H1 (cell line): ENCODE data around the gene TRNP1. TPM values are rescaled to one million over a fixed set of nuclear protein-coding genes. Genes with fewer than 3 reads are reported as not detected.

Source experiments
- CTCF ChIA-PET: fragments of 300-600 bp; sonication (Branson Sonifier 250); formaldehyde crosslinking; loops from one replicate; lab custom pipeline; 2021; ENCODE audit not compliant: partially characterized antibody; lab: Charles Lee
- POLR2A ChIA-PET: fragments of 300-600 bp; sonication (Branson Sonifier 250); formaldehyde crosslinking; loops from one replicate; lab custom pipeline; 2021; ENCODE audit warnings: inconsistent platforms; ENCODE audit not compliant: partially characterized antibody; lab: Charles Lee
- DNase-seq, 2 experiments: peaks; one replicate each; pipeline versions ENCODE4 v3.0.0 to v3.0.0-alpha.2; 2010 to 2022; ENCODE audit warnings: low spot score in 2 of 2, low read depth in 1 of 2, mixed read lengths in 1 of 2
- FAIRE-seq: peaks from 2 replicates; lab custom pipeline; 2011; peaks lifted over from hg19 to GRCh38; lab: Jason Lieb, UNC
- H2AFZ ChIP-seq: 2 replicates; pipeline ENCODE4 v1.8.1; 2012; ENCODE audit warnings: low read length, inconsistent platforms
- H2AK5ac ChIP-seq: 2 replicates; pipeline ENCODE4 v1.6.1; 2013; ENCODE audit warnings: low read depth, low read length
- H2BK120ac ChIP-seq: replicated peaks from 2 replicates; pipeline ENCODE3; 2013; ENCODE audit warnings: low read depth, low read length, inconsistent platforms
- H2BK12ac ChIP-seq: 2 replicates; pipeline ENCODE4 v1.6.1; 2013; ENCODE audit warnings: low read depth, low read length
- H2BK15ac ChIP-seq: 2 replicates; pipeline ENCODE4 v1.6.1; 2013; ENCODE audit warnings: low read length
- H2BK20ac ChIP-seq: 2 replicates; pipeline ENCODE4 v1.6.1; 2013; ENCODE audit warnings: low read length
- H2BK5ac ChIP-seq: 2 replicates; pipeline ENCODE4 v1.6.1; 2013; ENCODE audit warnings: low read depth, low read length
- H3K14ac ChIP-seq: 2 replicates; pipeline ENCODE4 v1.6.1; 2013; ENCODE audit warnings: inconsistent platforms; ENCODE audit not compliant: insufficient read length
- H3K18ac ChIP-seq: 2 replicates; pipeline ENCODE4 v1.6.1; 2013; ENCODE audit warnings: low read length; ENCODE audit errors: extremely low read depth
- H3K23ac ChIP-seq: 2 replicates; pipeline ENCODE4 v1.6.1; 2013; ENCODE audit warnings: inconsistent platforms; ENCODE audit not compliant: insufficient read length
- H3K23me2 ChIP-seq: 2 replicates; pipeline ENCODE4 v1.6.1; 2013; ENCODE audit warnings: low read depth, low read length
- H3K27ac ChIP-seq: 2 replicates; pipeline ENCODE4 v1.6.1; 2011; ENCODE audit warnings: low read depth, low read length, inconsistent platforms
- H3K27me3 ChIP-seq, 4 experiments: replicated peaks in 1 of 4; 1 replicate in 1 of 4; 2 replicates in 3 of 4; pipeline versions ENCODE4 v1.6.1 to v1.8.1; 2011 to 2013; ENCODE audit warnings: low read length in 3 of 4, mild to moderate bottlenecking in 3 of 4, inconsistent platforms in 2 of 4, mixed read lengths in 2 of 4, moderate library complexity in 1 of 4; ENCODE audit not compliant: control insufficient read depth in 3 of 4, insufficient read depth in 3 of 4; ENCODE audit errors: extremely low read depth in 1 of 4
- H3K36me3 ChIP-seq, 4 experiments: 2 replicates each; pipeline versions ENCODE4 v1.6.1 to v1.8.1; 2011 to 2013; ENCODE audit warnings: mild to moderate bottlenecking in 4 of 4, low read length in 3 of 4, moderate library complexity in 2 of 4, control low read depth in 1 of 4, inconsistent platforms in 1 of 4; ENCODE audit not compliant: insufficient read depth in 4 of 4, control insufficient read depth in 2 of 4
- H3K4ac ChIP-seq: replicated peaks from 2 replicates; pipeline ENCODE3; 2013; ENCODE audit warnings: low read length, low read depth, mixed read lengths, inconsistent platforms; ENCODE audit not compliant: insufficient read length
- H3K4me1 ChIP-seq, 4 experiments: replicated peaks in 1 of 4; 1 replicate in 1 of 4; 2 replicates in 3 of 4; pipeline versions ENCODE4 v1.6.1 to v1.8.1; 2011 to 2013; ENCODE audit warnings: low read length in 3 of 4, inconsistent platforms in 2 of 4, mixed read lengths in 1 of 4; ENCODE audit not compliant: insufficient read depth in 4 of 4, control insufficient read depth in 3 of 4
- H3K4me2 ChIP-seq, 2 experiments: 2 replicates each; pipeline versions ENCODE4 v1.6.1 to v1.8.1; 2011 to 2013; ENCODE audit warnings: low read depth in 2 of 2, low read length in 2 of 2, control low read depth in 1 of 2, inconsistent platforms in 1 of 2, mild to moderate bottlenecking in 1 of 2; ENCODE audit not compliant: insufficient read depth in 1 of 2
- H3K4me3 ChIP-seq, 4 experiments: fragments of 200-600, 300-600 bp in 1 of 4; sonication (generic), shearing (Covaris generic), sonication (Bioruptor Twin) in 1 of 4; 2 replicates each; pipeline versions ENCODE4 v1.5.1 to v1.8.1; 2011 to 2016; ENCODE audit warnings: low read length in 4 of 4, low read depth in 3 of 4, control low read depth in 2 of 4, inconsistent platforms in 2 of 4, mild to moderate bottlenecking in 2 of 4, mixed read lengths in 1 of 4, moderate library complexity in 1 of 4; ENCODE audit not compliant: insufficient read depth in 2 of 4; ENCODE audit errors: extremely low read depth in 1 of 4
- H3K56ac ChIP-seq: replicated peaks from 2 replicates; pipeline ENCODE3; 2013; ENCODE audit warnings: low read depth, mild to moderate bottlenecking, mixed read lengths, low read length, inconsistent platforms; ENCODE audit not compliant: insufficient read length
- H3K79me1 ChIP-seq: 2 replicates; pipeline ENCODE4 v1.6.1; 2013; ENCODE audit warnings: low read depth, low read length, control low read depth
- H3K79me2 ChIP-seq, 2 experiments: 2 replicates each; pipeline versions ENCODE4 v1.6.1 to v1.8.1; 2012 to 2013; ENCODE audit warnings: low read length in 2 of 2, mild to moderate bottlenecking in 2 of 2, inconsistent platforms in 1 of 2; ENCODE audit not compliant: insufficient read depth in 2 of 2, control insufficient read depth in 1 of 2
- H3K9ac ChIP-seq, 4 experiments: replicated peaks in 1 of 4; 1 replicate in 1 of 4; 2 replicates in 3 of 4; pipeline versions ENCODE4 v1.6.1 to v1.8.1; 2011 to 2013; ENCODE audit warnings: low read depth in 3 of 4, low read length in 3 of 4, control low read depth in 2 of 4, mild to moderate bottlenecking in 2 of 4, moderate library complexity in 2 of 4, inconsistent platforms in 1 of 4; ENCODE audit errors: extremely low read depth in 1 of 4
- H3K9me3 ChIP-seq, 2 experiments: 2 replicates each; pipeline versions ENCODE4 v1.6.1 to v1.8.1; 2012 to 2013; ENCODE audit warnings: mild to moderate bottlenecking in 2 of 2, moderate library complexity in 2 of 2, control low read depth in 1 of 2, inconsistent platforms in 1 of 2, low read depth in 1 of 2, low read length in 1 of 2, mixed read lengths in 1 of 2; ENCODE audit not compliant: insufficient read depth in 2 of 2
- H4K20me1 ChIP-seq, 2 experiments: replicated peaks in 1 of 2; 2 replicates each; pipeline versions ENCODE3 to v1.8.1; 2011 to 2013; ENCODE audit warnings: inconsistent platforms in 2 of 2, low read length in 2 of 2, mild to moderate bottlenecking in 1 of 2; ENCODE audit not compliant: insufficient read depth in 2 of 2, control insufficient read depth in 1 of 2
- H4K5ac ChIP-seq: 2 replicates; pipeline ENCODE4 v1.6.1; 2013; ENCODE audit warnings: low read length, low read depth, mixed read lengths, inconsistent platforms; ENCODE audit not compliant: insufficient read length
- H4K8ac ChIP-seq: 2 replicates; pipeline ENCODE4 v1.8.0; 2013; ENCODE audit warnings: mild to moderate bottlenecking, moderate library complexity, low read length, inconsistent platforms; ENCODE audit not compliant: insufficient read depth; ENCODE audit errors: extremely low read depth
- H4K91ac ChIP-seq: replicated peaks from 2 replicates; pipeline ENCODE3; 2013; ENCODE audit warnings: low read length, mixed read lengths, inconsistent platforms; ENCODE audit not compliant: insufficient read length
- BCL11A ChIP-seq, 2 experiments: IDR thresholded peaks; one replicate each; pipeline ENCODE4 v1.6.1; 2011; ENCODE audit warnings: low read depth in 2 of 2, low read length in 2 of 2, mild to moderate bottlenecking in 2 of 2
- BRCA1 ChIP-seq: IDR thresholded peaks from 2 replicates; pipeline ENCODE4 v1.6.1; 2012; ENCODE audit warnings: low read depth, low read length, improper control_type of control experiment
- PHF8 ChIP-seq: fragments of 200-600 bp; sonication (generic); conservative IDR thresholded peaks from 2 replicates; pipeline ENCODE4 v1.7.1; 2012; ENCODE audit warnings: low read depth, mild to moderate bottlenecking, inconsistent platforms, low read length, moderate library complexity
- SAP30 ChIP-seq: fragments of 300-600 bp; sonication (generic); IDR thresholded peaks from 2 replicates; pipeline ENCODE4 v1.7.1; 2012; ENCODE audit warnings: low read length, moderate library complexity, mild to moderate bottlenecking, inconsistent platforms; ENCODE audit not compliant: insufficient read depth, insufficient replicate concordance
- WGBS, 2 experiments: shearing (Covaris generic) in 1 of 2; methylation state at CpG; one replicate each; pipeline versions ENCODE4 v1.1.6 to v1.1.7; 2013 to 2015; ENCODE audit warnings: low lambda C conversion rate in 2 of 2, mixed read lengths in 2 of 2, inconsistent platforms in 1 of 2, low coverage in 1 of 2, missing lambda C conversion rate in 1 of 2; ENCODE audit not compliant: insufficient replicate concordance in 2 of 2, insufficient coverage in 1 of 2, insufficient read length in 1 of 2; ENCODE audit errors: extremely low coverage in 1 of 2, missing lambda C conversion rate in 1 of 2; 5-methylcytosine and 5-hydroxymethylcytosine counted together
- polyA plus RNA-seq, 7 experiments: library from polyadenylated mRNA; depleted of rRNA in 3 of 7; stranded (reverse) in 5 of 7; unstranded in 2 of 7; fragments of >200 nt in 5 of 7; fragments of 200-250 nt in 2 of 7; gene quantifications; 1 replicate in 5 of 7; 2 replicates in 1 of 7; 4 replicates in 1 of 7; pipeline versions ENCODE4 v1.2.1 to v1.2.3, GENCODE V29; 2011 to 2013; ENCODE audit warnings: missing spikeins in 2 of 7, mixed read lengths in 2 of 7
- total RNA-seq: library from RNA; stranded (reverse); fragmentation: NEBNext Ultra II Directional; extraction: Animal tissue kit (Norgen Biotek cat#: 25700); gene quantifications from 2 replicates; pipeline ENCODE4 v1.2.1, GENCODE V29; 2021

Gene TRNP1
- total and polyA plus RNA-seq, 2 of the 8 experiments (the other 6 are each of a cell fraction or from before 2014, with no cell fraction given): 51.7 to 102 TPM

DNA sequence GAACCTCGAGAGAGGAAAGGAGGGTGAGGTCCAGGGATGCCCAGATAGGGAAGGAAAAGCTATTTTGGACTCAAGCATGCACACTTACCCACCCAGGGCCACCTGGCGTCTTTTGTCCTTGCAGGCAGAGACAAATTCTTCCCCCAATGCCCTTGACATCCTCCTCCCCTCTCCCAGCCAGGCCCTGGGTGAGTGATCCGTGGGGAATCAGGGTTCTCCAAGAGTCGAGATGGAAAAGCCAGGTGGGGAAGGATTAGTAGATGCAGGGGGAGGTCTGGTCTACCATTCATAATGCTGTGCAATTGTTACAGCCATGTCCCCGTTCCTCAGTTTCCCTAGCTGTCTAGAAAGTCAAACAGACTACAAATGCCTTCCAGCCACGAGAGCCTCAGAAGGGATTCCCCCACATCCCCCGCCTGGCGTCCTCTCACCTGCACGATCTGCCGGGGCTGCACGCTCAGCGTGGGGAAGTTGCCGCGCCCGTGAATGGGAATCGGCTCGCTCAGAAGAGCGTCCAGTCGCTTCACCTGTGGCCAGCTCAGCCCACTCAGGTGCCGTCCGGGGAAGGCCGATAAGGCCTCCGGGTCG, 18.6 kb downstream of the TRNP1 start:
- peak overlapping the region; percentile 44 for H4K5ac ChIP-seq
- H3K27me3 ChIP-seq: no peaks in the 10 kb centered on the region
- H2BK20ac ChIP-seq: no peak overlapping the region
- POLR2A ChIA-PET: interaction anchor here (0.5 to 58.9 kb wide), 18 partner anchors 10 to 222 kb away, joined by 3 to 1829 read pairs (median 6); partner anchors contain the start of genes GPATCH3, TENT5B, TRNP1 and WDTC1
- H3K9me3 ChIP-seq: no peaks in the 10 kb centered on the region
- H2BK5ac ChIP-seq: peak overlapping the region; percentile 71
- H3K56ac ChIP-seq: peak overlapping the region; percentile 50
- CTCF ChIA-PET: interaction anchor here (1.6 to 12.9 kb wide), 2 partner anchors 16 to 21 kb away, joined by 5 to 133 read pairs; partner anchors contain the start of gene TRNP1
- peak overlapping the region; percentile 64; the same call in 1 of the 2 replicates for H3K27ac ChIP-seq
- H3K4me2 ChIP-seq: peak overlapping the region; percentile 96 to 99
- no peak overlapping the region for H3K14ac ChIP-seq
- H3K4me1 ChIP-seq: peaks cover 13 to 32% (median 26%) of the 10 kb centered on the region in 4 experiments
- DNase-seq (peak in 1 of 2 experiments; percentile 45), FAIRE-seq (no peak)
- H2AK5ac ChIP-seq: no peak overlapping the region
- peaks cover 18 to 26% of the 10 kb centered on the region in 2 experiments for H4K20me1 ChIP-seq
- H3K23ac ChIP-seq: no peak overlapping the region
- H3K18ac ChIP-seq: peak overlapping the region; percentile 75; the same call in 1 of the 2 replicates
- peaks cover 26 to 45% of the 10 kb centered on the region in 2 experiments for H3K79me2 ChIP-seq
- no peak overlapping the region; the same call in 1 of the 2 replicates for H2BK15ac ChIP-seq
- H4K91ac ChIP-seq: peak overlapping the region; percentile 22
- H3K9ac ChIP-seq: peak overlapping the region; percentile 74 to 83 (median 82)
- H3K4me3 ChIP-seq: peak overlapping the region; percentile 88 to 100 (median 92)
- no peak overlapping the region for H2AFZ ChIP-seq
- no peak for TF ChIP-seq BCL11A (IDR thresholded peaks at IDR 0.05; ENCODE audit: low read depth in 2 of 2, low read length in 2 of 2)
- no peak for TF ChIP-seq PHF8
- no peak for TF ChIP-seq BRCA1
- TF ChIP-seq SAP30: peak; percentile 81
- peaks cover 18% of the 10 kb centered on the region for H3K23me2 ChIP-seq
- H4K8ac ChIP-seq: peak overlapping the region; percentile 85
- H3K36me3 ChIP-seq: peaks cover 0 to 17% (median 1%) of the 10 kb centered on the region in 4 experiments; a peak in 3 of 8 replicates
- H3K4ac ChIP-seq: peak overlapping the region; percentile 17
- WGBS, 2 experiments: 1% methylated on average over 22 of the region's 24 CpGs; no CpG with 5 or more reads in 1 of the 2 experiments
- H2BK12ac ChIP-seq: no peak overlapping the region
- no peak overlapping the region for H2BK120ac ChIP-seq
- peaks cover 15% of the 10 kb centered on the region for H3K79me1 ChIP-seq
